Lung (tissue), 16 donors: Measurements from ENCODE around the gene METTL17. TPM values are rescaled to one million over a fixed set of nuclear protein-coding genes. Genes with fewer than 3 reads are reported as not detected.
"Not testable (repeated sequence)": the region's sequence is repeated elsewhere in the genome, so short reads cannot be mapped to it uniquely, and the experiment has no call there.

Experiments
- ATAC-seq: fragments of 200-7000 bp; cut with Tn5 transposase; one replicate; pipeline ENCODE4 v1.9.1; 2020; ENCODE audit warnings: moderate number of reproducible peaks; ENCODE audit not compliant: insufficient read depth, low FRiP score
- DNase-seq, 3 donors: peaks; one replicate each; pipeline ENCODE4 v3.0.0-alpha.2; 2013 to 2017
- H3K27ac ChIP-seq, 2 donors: one replicate each; pipeline ENCODE4 v1.5.1; 2013; ENCODE audit warnings: mild to moderate bottlenecking in 2 of 2, moderate library complexity in 2 of 2, control low read depth in 1 of 2, inconsistent platforms in 1 of 2, low read depth in 1 of 2, low read length in 1 of 2
- H3K27me3 ChIP-seq, 3 donors: one replicate each; pipeline ENCODE4 v1.5.1; 2013; ENCODE audit warnings: low read length in 2 of 3; ENCODE audit not compliant: control insufficient read depth in 3 of 3, insufficient read depth in 3 of 3
- H3K36me3 ChIP-seq, 4 donors: one replicate each; pipeline ENCODE4 v1.5.1; 2013; ENCODE audit warnings: low read length in 4 of 4, mild to moderate bottlenecking in 1 of 4, moderate library complexity in 1 of 4; ENCODE audit not compliant: control insufficient read depth in 4 of 4, insufficient read depth in 4 of 4
- H3K4me1 ChIP-seq, 5 donors: one replicate each; pipeline ENCODE4 v1.5.1; 2013; ENCODE audit warnings: low read length in 5 of 5, mild to moderate bottlenecking in 2 of 5, moderate library complexity in 1 of 5; ENCODE audit not compliant: control insufficient read depth in 5 of 5, insufficient read depth in 5 of 5
- H3K4me3 ChIP-seq: one replicate; pipeline ENCODE4 v1.5.1; 2013; ENCODE audit warnings: mild to moderate bottlenecking, control low read depth, moderate library complexity
- H3K9ac ChIP-seq, 2 donors: one replicate each; pipeline ENCODE4 v1.5.1; 2013; ENCODE audit warnings: low read length in 2 of 2, control low read depth in 1 of 2; ENCODE audit not compliant: insufficient read depth in 1 of 2
- H3K9me3 ChIP-seq, 4 donors: one replicate each; pipeline ENCODE4 v1.5.1; 2013; ENCODE audit warnings: low read length in 3 of 4, mild to moderate bottlenecking in 1 of 4, moderate library complexity in 1 of 4; ENCODE audit not compliant: control insufficient read depth in 4 of 4, insufficient read depth in 3 of 4
- CTCF ChIP-seq: IDR thresholded peaks from 2 replicates; pipeline ENCODE4 v1.5.1; 2012; ENCODE audit warnings: mild to moderate bottlenecking; ENCODE audit errors: control extremely low read depth, extremely low read depth
- WGBS, 2 donors: extraction: QIAGEN DNeasy Blood & Tissue Kit; methylation state at CpG; one replicate each; pipeline ENCODE4 v1.1.7; 2013; 5-methylcytosine and 5-hydroxymethylcytosine counted together
- long read RNA-seq, 5 donors: transcript quantifications; one replicate each; lab custom pipeline, GENCODE V29; 2026
- polyA plus RNA-seq, 2 donors: library from polyadenylated mRNA; stranded (reverse); fragments of 200-250 nt; gene quantifications; one replicate each; pipeline ENCODE4 v1.2.1, GENCODE V29; 2013
- total RNA-seq, 2 donors: library from RNA; depleted of rRNA in 1 of 2; stranded (reverse); fragments of >200 nt in 1 of 2; gene quantifications; one replicate each; pipeline ENCODE4 v1.2.1, GENCODE V29; 2014 to 2021
- donor health status: control.
- donor health status: control.
- donor health status: Bipolar disorder and iron deficiency.
- donor health status: healthy.
- donor health status: DM: yes; HTN: yes; CAD: no.

METTL17 gene
- 10 to 100 TPM; 53.8 to 59.6 TPM for total RNA-seq
- polyA plus RNA-seq = 10 to 100 TPM; 51.2 to 67.1 TPM
- long read RNA-seq, donor 1, transcript METTL17-201 (14 exons, 1,749 nt) = major isoform, 7 of 28 reads
- long read RNA-seq, donor 1, partial matches to known transcripts = 9 of 28 reads
- long read RNA-seq, donor 1, other reads (novel, unspliced or antisense) = 0 of 28 reads
- long read RNA-seq, donor 2, partial matches to known transcripts = 15 of 26 reads
- long read RNA-seq, donor 2, other reads (novel, unspliced or antisense) = 0 of 26 reads
- long read RNA-seq, donor 3, partial matches to known transcripts = 0 of 10 reads
- long read RNA-seq, donor 3, other reads (novel, unspliced or antisense) = 0 of 10 reads
- long read RNA-seq, donor 4, partial matches to known transcripts = 5 of 13 reads
- long read RNA-seq, donor 4, other reads (novel, unspliced or antisense) = 0 of 13 reads
- long read RNA-seq, donor 5, transcript METTL17-216 (13 exons, 1,605 nt) = minor isoform, 5 of 44 reads
- long read RNA-seq, donor 5, transcript METTL17-202 (13 exons, 1,586 nt) = minor isoform, 8 of 44 reads
- long read RNA-seq, donor 5, transcript METTL17-201 (14 exons, 1,749 nt) = major isoform, 12 of 44 reads
- long read RNA-seq, donor 5, partial matches to known transcripts = 10 of 44 reads
- long read RNA-seq, donor 5, other reads (novel, unspliced or antisense) = 0 of 44 reads

GRCh38 chr14:20989787-20990600, at the start of gene METTL17:
METTL17 (plus strand) TSS chr14:20989980; CDS start chr14:20990003, 23 bp downstream.
- Histone ChIP-seq H3K27me3 (no peaks in the 10 kb centered on the region), H3K36me3 (peaks cover 9 to 29% (median 19%) of the 10 kb centered on the region in 4 donors), H3K4me3 (peak within 1 kb of the TSS; percentile 61), H3K4me1 (peaks cover 0 to 15% (median 7%) of the 10 kb centered on the region in 5 donors), H3K9ac (peak within 1 kb of the TSS; percentile 80 to 83), H3K9me3 (no peaks in the 10 kb centered on the region), H3K27ac (peak within 1 kb of the TSS; percentile 74 to 91)
- no peak for TF ChIP-seq CTCF
- WGBS, 2 donors = 0 to 1% methylated on average over 42 of the region's 42 CpGs
- DNase-seq = peak; percentile 96 to 98 (median 98)
- peak; percentile 93 for ATAC-seq

GRCh38 chr14:20945146-20945545, 44.6 kb upstream of the METTL17 start:
- H3K36me3 ChIP-seq = not testable (repeated sequence)

GRCh38 chr14:20946707-20947106, 43.1 kb upstream of the METTL17 start:
- not testable (repeated sequence) for H3K27me3 ChIP-seq, ATAC-seq, DNase-seq, H3K27ac ChIP-seq, H3K9me3 ChIP-seq, H3K4me1 ChIP-seq, H3K4me3 ChIP-seq, H3K36me3 ChIP-seq, H3K9ac ChIP-seq
- WGBS, 2 donors = 89 to 93% methylated on average over 2 to 4 of the region's 9 CpGs

More at GRCh38 chr14:20945146-20945545, 44.6 kb upstream of the METTL17 start:
- H3K27ac ChIP-seq, H3K4me3 ChIP-seq, H3K4me1 ChIP-seq, H3K27me3 ChIP-seq, DNase-seq, H3K9ac ChIP-seq, H3K9me3 ChIP-seq: not testable (repeated sequence)
- peak; percentile 41 for ATAC-seq
- WGBS, 2 donors = 37 to 52% methylated on average over 6 of the region's 6 CpGs

- not testable (repeated sequence) for DNase-seq, H3K4me1 ChIP-seq, H3K27me3 ChIP-seq, H3K9me3 ChIP-seq, H3K4me3 ChIP-seq, H3K36me3 ChIP-seq, ATAC-seq, H3K9ac ChIP-seq, H3K27ac ChIP-seq
- 25 to 56% methylated on average over 4 of the region's 4 CpGs for WGBS, 2 donors
Observed at GRCh38 chr14:20954736-20955537, 34.8 kb upstream of the METTL17 start, which contains the start of gene RNASE2. RNASE2 (plus strand) TSS chr14:20955487; CDS start chr14:20955772, 285 bp downstream.

- H3K4me3 ChIP-seq, H3K27me3 ChIP-seq, H3K9me3 ChIP-seq, H3K4me1 ChIP-seq, H3K36me3 ChIP-seq, DNase-seq, ATAC-seq, H3K9ac ChIP-seq, H3K27ac ChIP-seq: not testable (repeated sequence)
- 16 to 32% methylated on average over 5 of the region's 5 CpGs for WGBS, 2 donors
Observed at GRCh38 chr14:20955538-20955873, 34.3 kb upstream of the METTL17 start.
